SKM-1 treated with dmso at 0.1 percent for 144 hours (cell line): Measurements from ENCODE around the gene CD6.

ENCODE experiments used
- DNase-seq: peaks from one replicate; lab custom pipeline; 2025; ENCODE audit not compliant: unreplicated experiment; lab: John Stamatoyannopoulos, UW

The CD6 gene

DNA sequence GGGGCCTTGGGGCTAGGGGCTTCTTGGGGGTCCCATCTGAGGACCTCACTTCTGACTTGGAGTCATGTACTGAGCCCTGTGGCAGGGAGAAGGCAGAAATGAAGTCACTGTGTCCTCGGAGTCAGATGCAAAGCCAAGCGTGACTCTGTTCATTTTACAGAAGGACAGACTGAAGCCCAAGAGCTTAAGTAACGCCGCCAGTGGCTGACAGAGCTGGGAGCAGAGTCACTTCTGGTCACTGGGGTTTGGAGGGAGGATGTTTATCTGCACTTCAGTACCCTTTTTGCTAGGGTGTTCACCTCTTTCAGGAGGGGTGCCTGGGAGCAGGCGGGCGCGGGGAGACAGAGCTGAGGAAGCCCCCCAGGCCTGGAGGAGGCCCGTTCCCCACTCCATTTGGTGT is 10.7 kb downstream of the CD6 start:
- DNase-seq = no peak

DNA sequence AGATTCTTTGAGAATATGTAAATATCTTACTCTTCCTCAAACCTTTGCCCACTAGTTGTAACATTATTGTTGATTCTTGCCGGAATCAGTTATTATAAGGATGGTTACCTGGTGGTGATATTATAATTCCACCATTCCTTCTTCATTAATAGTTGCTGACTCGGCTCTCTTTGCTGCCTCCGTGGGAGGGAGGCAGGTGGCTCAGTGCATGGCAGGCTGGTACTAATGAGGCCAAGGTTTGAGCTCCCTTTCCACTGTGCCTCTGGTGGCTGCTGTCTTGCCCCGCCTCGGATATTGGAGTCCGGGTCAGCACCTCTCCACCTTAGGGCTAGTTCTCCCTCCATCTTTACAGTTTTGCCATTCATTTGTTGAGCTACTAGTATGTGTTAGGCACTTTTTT is 12.7 kb downstream of the CD6 start:
- DNase-seq = no peak

DNA sequence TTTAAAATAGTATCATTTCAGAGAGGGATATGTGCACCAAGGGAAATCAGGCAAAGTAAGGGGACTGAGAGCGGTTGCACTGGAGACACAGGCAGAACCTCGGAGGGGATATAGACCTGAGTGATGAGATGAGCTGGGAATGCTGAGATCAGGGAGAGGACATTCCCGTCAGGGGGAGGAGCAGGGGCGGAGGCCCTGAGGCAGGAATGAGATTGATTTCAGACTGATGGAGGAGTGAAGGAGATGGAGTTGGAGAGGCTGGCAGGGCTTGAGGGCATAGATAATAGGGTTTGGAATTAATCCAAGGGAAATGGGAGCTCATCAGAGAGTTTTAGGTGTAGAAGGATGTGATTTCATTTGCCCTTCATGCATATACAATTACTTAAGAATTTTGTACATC is 13.2 kb downstream of the CD6 start:
- DNase-seq = no peak

DNA sequence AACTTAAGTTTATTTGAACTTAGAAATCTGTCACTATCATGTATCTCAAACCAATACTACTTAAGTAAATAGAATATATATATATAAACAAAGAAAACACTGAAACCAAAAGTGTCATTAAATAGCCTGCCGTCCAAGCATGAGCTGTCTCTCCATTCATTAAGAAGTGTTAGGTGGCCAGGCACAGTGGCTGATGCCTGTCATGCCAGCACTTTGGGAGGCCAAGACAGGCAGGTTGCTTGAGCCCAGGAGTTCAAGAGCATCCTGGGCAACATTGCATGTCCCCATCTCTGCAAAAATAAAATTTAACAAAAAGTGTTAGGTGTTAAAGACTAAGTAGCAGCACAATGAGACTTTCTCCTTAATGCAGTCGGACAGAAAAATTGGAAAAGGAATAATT is 14.0 kb downstream of the CD6 start:
- no peak for DNase-seq

DNA sequence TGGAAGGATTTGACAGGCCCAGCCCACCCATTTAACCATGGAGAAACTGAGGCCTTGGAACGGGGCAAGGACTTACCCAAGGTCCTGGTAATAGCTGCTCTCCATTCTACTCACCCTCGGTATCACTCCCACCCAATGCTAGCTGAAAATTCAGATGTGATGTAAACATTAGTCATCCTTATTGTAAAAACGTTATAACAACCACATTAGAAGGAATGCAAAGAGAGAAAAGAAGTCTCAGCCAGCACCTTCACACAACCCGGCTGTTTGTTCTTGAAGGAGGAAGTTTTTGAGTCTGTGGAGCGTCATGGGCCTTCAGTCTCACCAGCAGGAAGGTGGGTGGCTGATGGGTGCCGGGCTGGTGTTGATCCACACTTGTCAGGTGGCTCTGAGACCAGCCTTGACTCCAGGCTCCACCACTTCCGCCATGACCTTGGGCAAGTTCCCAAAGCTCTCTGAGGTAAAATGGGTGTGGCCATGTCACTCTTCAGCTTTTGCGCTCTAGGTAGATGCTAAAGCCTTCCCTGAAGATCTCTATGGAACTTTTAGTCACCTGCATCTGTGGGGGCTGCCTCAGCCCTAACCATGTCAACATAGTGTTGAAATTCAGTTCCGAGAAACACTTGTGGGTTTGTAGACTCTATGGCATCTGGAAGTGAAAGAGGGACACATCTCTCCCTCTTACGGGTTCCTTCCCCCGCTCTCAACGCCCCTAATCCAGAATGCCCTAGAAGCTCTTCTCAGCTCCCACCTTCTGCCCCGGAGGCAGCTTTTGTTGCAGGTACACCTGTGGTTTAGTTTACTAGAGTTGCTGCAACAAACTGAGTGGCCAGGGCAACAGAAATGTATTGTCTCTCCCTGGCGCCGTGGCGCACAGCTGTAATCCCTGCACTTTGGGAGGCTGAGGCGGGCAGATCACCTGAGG is 14.8 kb downstream of the CD6 start:
- no peak for DNase-seq

- DNase-seq = no peak
Measured at GRCh38 chr11:60987577-60988277, 16.2 kb downstream of the CD6 start.

DNA sequence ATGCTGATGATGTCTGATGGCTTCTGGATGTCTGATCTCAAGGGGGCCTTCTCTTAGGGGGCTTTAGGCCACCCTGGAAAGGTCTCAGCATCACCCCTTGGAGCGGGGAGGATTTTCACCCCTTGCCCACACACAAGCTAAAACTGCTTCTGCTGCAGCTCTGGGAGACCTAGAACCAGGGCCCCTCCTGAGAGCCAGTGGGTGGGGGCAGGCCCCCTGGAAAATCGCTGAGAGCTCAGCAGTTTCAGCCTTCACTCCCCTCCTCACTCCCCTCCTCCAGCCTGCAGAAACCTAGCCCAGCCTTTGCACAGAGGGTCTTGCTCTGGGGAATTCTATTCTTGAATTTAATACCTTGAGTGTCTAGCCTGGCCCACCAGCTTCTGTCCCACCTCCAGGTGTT is 17.2 kb downstream of the CD6 start:
- DNase-seq = no peak

DNA sequence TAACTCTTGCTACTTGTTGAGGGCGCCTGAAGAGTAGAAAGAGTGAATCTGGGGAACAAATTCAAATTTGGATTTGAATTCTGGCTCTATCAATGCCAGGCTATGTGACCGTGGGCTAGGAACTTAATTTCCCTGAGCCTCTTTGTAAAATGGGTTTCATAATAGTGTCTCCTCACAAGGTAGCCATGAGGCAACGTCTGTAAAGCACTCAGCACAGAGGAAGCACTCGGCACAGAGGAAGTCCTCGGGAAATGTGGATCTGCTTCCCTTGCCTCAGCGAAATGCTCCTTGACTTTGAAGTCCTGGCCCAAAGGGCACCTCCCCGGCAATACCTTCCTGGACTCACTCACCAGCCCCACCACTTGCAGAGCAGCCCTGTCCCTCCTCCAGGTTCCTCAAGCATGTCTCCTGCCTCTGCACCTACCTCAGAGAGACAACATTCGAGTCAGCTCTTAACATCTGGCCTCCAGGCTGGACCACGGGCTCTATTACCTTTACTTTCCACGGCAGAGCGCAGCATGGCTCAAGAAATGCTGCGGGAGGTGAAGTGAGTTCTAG is 17.7 kb downstream of the CD6 start:
- DNase-seq = peak; percentile 70

- no peak for DNase-seq
Measured at GRCh38 chr11:60991457-60991856, 20.0 kb downstream of the CD6 start.

GRCh38 chr11:60992842-60993409 is 21.4 kb downstream of the CD6 start:
- no peak for DNase-seq

DNA sequence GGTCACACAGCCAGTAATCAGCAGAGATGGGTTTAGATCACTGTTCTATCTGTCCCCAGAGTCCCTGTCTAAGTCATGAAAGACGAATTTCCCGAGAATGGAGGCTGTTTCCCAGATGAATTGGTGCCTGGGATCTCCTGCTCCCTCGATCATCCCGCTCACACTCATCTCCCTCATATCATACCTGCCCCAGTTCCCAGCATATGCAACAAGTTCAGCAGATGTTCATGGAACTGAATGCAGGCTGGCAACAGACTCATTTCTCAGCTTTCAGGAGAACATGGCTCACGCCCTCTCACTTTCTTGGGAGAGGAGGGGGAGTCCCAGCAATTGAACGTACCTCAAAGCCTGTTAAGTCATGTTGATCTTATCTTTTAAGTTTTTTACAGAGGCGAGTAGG is 22.1 kb downstream of the CD6 start:
- DNase-seq = no peak

DNA sequence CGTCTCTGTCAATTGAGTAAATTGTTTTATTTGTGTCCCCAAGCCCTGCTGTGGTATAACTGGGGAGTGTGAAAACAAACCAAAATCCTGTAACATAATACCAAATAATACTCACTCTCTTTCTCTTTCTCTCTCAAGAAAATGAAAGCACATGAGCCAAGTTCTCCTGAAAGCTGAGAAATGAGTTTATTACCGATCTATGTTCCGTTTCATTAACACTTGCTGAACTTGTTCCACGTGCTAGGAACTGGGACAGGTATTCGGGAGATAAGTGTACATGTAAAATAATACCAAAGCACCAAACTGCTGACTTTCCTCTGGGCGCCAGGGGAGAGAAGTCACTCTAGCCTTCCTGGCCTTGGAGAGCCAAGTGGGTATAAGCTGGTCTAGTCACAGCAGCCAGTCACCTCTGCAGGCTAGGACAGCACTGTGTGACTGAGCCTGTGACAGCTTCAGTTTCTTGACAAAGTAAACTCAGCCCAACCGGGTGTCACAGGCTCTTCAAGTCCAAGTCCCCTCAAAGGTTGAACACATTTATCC is 23.1 kb downstream of the CD6 start:
- no peak for DNase-seq

DNA sequence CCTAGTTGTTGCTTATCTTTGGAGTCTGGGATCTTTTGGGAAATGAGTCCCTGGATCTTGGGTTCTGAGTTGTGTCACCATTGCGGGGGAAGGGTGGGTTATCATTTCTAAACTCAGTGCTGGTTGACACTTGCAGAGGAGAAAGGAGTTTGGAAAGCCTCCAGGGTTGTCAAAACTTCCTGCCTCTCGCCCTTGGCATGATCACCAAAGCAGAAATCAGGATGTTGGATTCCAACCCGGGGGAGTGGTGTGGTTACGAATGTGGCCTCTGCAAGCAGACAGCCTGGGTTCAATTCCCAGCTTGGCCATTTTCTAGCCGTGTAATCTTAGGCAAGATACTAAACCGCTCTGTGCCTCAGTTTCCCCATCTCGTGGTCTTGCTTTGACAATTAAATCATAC is 24.3 kb downstream of the CD6 start:
- DNase-seq = no peak

GRCh38 chr11:60996381-60997138 is 25.1 kb downstream of the CD6 start:
- DNase-seq = no peak

DNA sequence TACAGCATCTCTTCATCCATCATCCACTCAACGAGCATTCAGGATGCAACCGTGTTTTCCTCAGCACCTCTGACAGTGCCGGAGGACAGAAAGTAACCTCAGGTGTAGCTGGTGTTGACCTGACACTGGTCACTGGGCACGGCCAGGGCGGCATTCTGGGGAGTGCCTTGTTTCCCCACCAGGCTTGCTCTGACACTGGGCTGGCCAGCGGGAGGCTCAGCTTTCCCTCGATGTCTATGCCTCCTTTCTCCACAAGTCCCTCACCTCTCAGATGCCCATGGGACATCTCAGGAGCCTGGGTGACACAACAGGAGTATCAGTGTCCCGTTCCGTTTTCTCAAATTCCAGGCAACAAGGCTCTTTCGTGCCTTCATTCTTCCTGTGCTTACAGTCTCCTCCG is 28.9 kb downstream of the CD6 start:
- DNase-seq = no peak

- no peak for DNase-seq
Measured at GRCh38 chr11:61001931-61002330, 30.5 kb downstream of the CD6 start.

GRCh38 chr11:61002598-61002997 is 31.1 kb downstream of the CD6 start:
- no peak for DNase-seq

- DNase-seq = no peak
Measured at GRCh38 chr11:61004180-61004611, 32.7 kb downstream of the CD6 start.

DNA sequence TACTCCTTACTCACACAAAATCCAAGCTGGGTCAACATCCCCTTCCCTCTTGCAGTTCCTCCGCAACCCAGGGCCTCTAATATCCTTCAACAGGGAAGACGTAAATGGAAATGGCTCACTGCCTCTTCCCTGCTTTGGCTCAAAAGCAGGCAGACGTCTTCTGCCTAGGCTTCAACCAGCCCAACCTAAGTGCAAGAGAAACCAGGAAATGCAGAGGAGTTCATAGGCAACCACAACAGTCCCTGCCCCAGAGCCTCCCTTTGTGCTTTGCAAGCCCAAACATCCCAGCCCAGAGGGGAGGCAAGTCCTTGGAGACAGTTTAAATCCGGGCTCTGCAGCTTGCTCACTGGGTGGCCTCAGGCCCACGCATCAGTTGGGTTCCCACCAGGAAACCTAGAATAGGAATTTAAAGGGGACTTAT is 33.3 kb downstream of the CD6 start:
- DNase-seq = no peak

DNA sequence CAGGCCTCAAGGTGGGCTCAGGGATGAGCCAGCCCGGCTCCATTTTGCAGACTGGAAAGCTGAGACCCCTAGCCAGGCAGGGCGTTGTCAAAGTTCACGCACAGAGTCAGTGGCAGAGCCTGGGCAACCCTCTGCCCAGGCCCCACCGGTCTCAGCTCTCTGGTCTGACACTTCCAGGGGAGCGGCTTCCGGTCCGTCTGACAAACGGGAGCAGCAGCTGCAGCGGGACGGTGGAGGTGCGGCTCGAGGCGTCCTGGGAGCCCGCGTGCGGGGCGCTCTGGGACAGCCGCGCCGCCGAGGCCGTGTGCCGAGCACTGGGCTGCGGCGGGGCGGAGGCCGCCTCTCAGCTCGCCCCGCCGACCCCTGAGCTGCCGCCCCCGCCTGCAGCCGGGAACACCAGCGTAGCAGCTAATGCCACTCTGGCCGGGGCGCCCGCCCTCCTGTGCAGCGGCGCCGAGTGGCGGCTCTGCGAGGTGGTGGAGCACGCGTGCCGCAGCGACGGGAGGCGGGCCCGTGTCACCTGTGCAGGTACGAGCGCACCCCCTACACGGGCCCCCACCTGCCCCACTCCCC is 36.0 kb downstream of the CD6 start:
- DNase-seq = no peak
